ENCODE results near the gene RAB11FIP4. TPM values are rescaled to one million over a fixed set of nuclear protein-coding genes. Genes with fewer than 3 reads are reported as not detected.

The RAB11FIP4 gene
- total RNA-seq, 1 experiment from 2014 or later: 2.8 TPM

DNA sequence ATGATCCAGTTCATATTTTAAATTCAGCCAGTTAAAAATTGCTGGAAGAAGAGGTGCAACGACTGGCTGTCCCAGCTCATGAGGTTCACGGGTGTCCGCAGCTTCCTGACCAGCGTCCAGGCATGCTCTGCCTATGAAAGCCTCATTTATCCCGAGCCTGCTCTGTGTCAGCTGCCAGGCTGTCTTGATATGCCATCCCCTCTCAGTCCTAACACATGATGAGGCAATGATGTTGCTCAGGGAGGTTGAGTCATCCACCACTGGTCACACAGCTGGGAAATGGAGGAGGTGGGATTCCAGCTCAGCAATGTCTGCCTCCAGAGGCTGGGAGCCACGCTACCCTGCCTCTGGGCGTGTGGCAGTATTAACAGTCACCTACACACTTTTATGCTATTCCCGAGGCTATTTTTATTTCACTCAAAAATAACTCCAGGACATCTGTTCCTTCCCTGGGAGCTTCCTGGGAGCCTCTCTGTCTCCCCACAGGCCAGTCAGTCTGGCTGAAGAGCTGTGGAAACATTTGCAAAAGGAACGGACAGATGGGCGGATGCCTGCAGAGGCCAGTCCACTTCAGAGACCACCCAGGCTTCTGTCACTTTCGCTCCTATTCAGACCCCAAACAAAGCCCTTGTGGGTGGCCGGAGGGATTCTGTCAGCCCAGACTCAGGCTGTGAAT lies 22.5 kb downstream of the RAB11FIP4 start:
- H3K27me3 Mint-ChIP-seq (ENCODE audit: insufficient read depth, unreplicated experiment): peaks cover 6% of the 10 kb centered on the region
- POLR2A ChIA-PET: interaction anchor here (0.5 kb wide), 1 partner anchor 401 kb away, joined by 3 read pairs; no protein-coding TSS in a partner anchor
- no peaks in the 10 kb centered on the region for H3K36me3 Mint-ChIP-seq (ENCODE audit: insufficient read depth, unreplicated experiment)
- TF ChIP-seq CTCF (IDR thresholded peaks at IDR 0.05; ENCODE audit: unreplicated experiment): no peak
- DNase-seq (ENCODE audit: unreplicated experiment): peak; percentile 61
- CTCF ChIA-PET: interaction anchor here (0.6 to 1.0 kb wide), 3 partner anchors 23 to 115 kb away, joined by 3 to 4 read pairs (median 4); no protein-coding TSS in a partner anchor
- no TSS peak for BruUV-seq (replicated peaks)
- peaks cover 11% of the 10 kb centered on the region for H3K4me1 Mint-ChIP-seq (ENCODE audit: insufficient read depth, unreplicated experiment)
- no peak overlapping the region for H3K4me3 Mint-ChIP-seq (ENCODE audit: unreplicated experiment)
- no peak overlapping the region for H3K27ac Mint-ChIP-seq (ENCODE audit: low read depth, unreplicated experiment)
- no peaks in the 10 kb centered on the region for H3K9me3 Mint-ChIP-seq (ENCODE audit: unreplicated experiment)
- intact Hi-C loops (cut with micrococcal nuclease): no loop called here

DNA sequence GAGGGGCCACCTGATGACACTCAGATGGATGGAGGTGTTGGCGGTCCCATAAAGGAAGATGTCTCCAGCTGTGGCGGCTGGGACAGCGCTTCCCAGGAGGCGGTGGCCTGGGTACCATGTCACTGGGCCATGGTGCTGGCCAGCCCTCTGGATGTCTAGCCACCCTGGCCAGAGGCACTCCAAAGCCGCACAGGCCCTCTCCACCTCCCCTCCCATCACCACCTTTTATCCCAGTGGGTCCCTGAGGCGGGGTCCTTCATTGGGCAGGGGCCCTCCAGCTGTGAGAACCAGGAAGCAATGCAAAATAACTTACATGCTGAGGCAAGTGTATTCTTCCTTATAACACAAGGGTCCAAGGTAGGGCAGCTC lies 23.1 kb downstream of the RAB11FIP4 start:
- ChIA-PET CTCF (interaction anchor here (0.6 to 1.0 kb wide), 2 partner anchors 22 to 60 kb away, joined by 3 to 4 read pairs; no protein-coding TSS in a partner anchor), POLR2A (no interaction called here)
- Mint-ChIP-seq H3K4me1 (ENCODE audit: insufficient read depth, unreplicated experiment) (peaks cover 11% of the 10 kb centered on the region), H3K27ac (ENCODE audit: low read depth, unreplicated experiment) (no peak overlapping the region), H3K9me3 (ENCODE audit: unreplicated experiment) (no peaks in the 10 kb centered on the region), H3K27me3 (ENCODE audit: insufficient read depth, unreplicated experiment) (peaks cover 11% of the 10 kb centered on the region), H3K36me3 (ENCODE audit: insufficient read depth, unreplicated experiment) (no peaks in the 10 kb centered on the region), H3K4me3 (ENCODE audit: unreplicated experiment) (no peak overlapping the region)
- intact Hi-C loops (cut with micrococcal nuclease): no loop called here
- no peak for DNase-seq (ENCODE audit: unreplicated experiment)
- BruUV-seq (replicated peaks): no TSS peak
- no peak for TF ChIP-seq CTCF (IDR thresholded peaks at IDR 0.05; ENCODE audit: unreplicated experiment)

DNA sequence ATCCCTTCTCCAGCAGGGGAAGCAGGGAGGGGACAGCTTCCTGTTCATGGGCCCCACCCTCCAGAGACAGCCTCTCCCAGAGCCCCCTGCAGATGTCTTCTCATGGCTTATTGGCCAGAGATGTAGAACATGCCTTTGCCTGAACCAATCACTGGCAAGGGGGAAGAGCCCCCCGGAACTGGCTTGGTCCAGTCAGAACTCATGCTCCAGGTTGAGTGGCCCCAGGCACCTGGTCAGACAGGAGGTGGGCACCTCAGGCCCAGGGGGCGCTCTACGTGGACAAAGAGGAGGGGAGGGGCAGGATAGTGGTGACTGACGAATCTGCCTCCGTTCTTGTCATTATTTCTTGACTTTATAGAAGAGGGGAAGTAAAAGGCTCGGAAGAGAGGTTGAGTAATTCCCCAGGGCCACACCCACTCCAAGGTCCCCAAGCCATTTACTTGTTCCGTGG lies 23.6 kb downstream of the RAB11FIP4 start:
- no peaks in the 10 kb centered on the region for H3K36me3 Mint-ChIP-seq (ENCODE audit: insufficient read depth, unreplicated experiment)
- TF ChIP-seq CTCF (IDR thresholded peaks at IDR 0.05; ENCODE audit: unreplicated experiment): no peak
- H3K4me1 Mint-ChIP-seq (ENCODE audit: insufficient read depth, unreplicated experiment): peaks cover 11% of the 10 kb centered on the region
- intact Hi-C loops (cut with micrococcal nuclease): no loop called here
- H3K27ac Mint-ChIP-seq (ENCODE audit: low read depth, unreplicated experiment): no peak overlapping the region
- DNase-seq (ENCODE audit: unreplicated experiment): no peak
- ChIA-PET CTCF (interaction anchor here (0.6 kb wide), 1 partner anchor 59 kb away, joined by 4 read pairs; no protein-coding TSS in a partner anchor), POLR2A (no interaction called here)
- no peak overlapping the region for H3K4me3 Mint-ChIP-seq (ENCODE audit: unreplicated experiment)
- peaks cover 16% of the 10 kb centered on the region for H3K27me3 Mint-ChIP-seq (ENCODE audit: insufficient read depth, unreplicated experiment)
- no TSS peak for BruUV-seq (replicated peaks)
- no peaks in the 10 kb centered on the region for H3K9me3 Mint-ChIP-seq (ENCODE audit: unreplicated experiment)

GRCh38 chr17:31415640-31416502 lies 24.4 kb downstream of the RAB11FIP4 start:
- H3K27ac Mint-ChIP-seq (ENCODE audit: low read depth, unreplicated experiment): no peak overlapping the region
- DNase-seq (ENCODE audit: unreplicated experiment): no peak
- POLR2A ChIA-PET: interaction anchor here (0.6 to 0.8 kb wide), 2 partner anchors 9 to 23 kb away, joined by 3 read pairs; no protein-coding TSS in a partner anchor
- no peaks in the 10 kb centered on the region for H3K9me3 Mint-ChIP-seq (ENCODE audit: unreplicated experiment)
- no TSS peak for BruUV-seq (replicated peaks)
- H3K4me3 Mint-ChIP-seq (ENCODE audit: unreplicated experiment): no peak overlapping the region
- CTCF ChIA-PET: no interaction called here
- no peaks in the 10 kb centered on the region for H3K36me3 Mint-ChIP-seq (ENCODE audit: insufficient read depth, unreplicated experiment)
- TF ChIP-seq CTCF (IDR thresholded peaks at IDR 0.05; ENCODE audit: unreplicated experiment): no peak
- intact Hi-C loops (cut with micrococcal nuclease): no loop called here
- H3K27me3 Mint-ChIP-seq (ENCODE audit: insufficient read depth, unreplicated experiment): peaks cover 21% of the 10 kb centered on the region
- peaks cover 11% of the 10 kb centered on the region for H3K4me1 Mint-ChIP-seq (ENCODE audit: insufficient read depth, unreplicated experiment)

All from MCF 10A (cell line).